ENCODE data around the gene TSPAN14.

GRCh38 chr10:80542053-80542452, 87.9 kb downstream of the TSPAN14 start:
- TF ChIP-seq CTCF (IDR thresholded peaks at IDR 0.05 in 2 of 3, conservative IDR thresholded peaks at IDR 0.05 in 1 of 3; ENCODE audit: control insufficient read depth in 2 of 3, extremely low read depth in 1 of 3, insufficient read depth in 1 of 3, low read depth in 3 of 3, low read length in 3 of 3) (no peak), TCF7 (IDR thresholded peaks at IDR 0.05; ENCODE audit: borderline replicate concordance) (no peak), POLR2A (IDR thresholded peaks at IDR 0.05; ENCODE audit: low read depth, low read length) (no peak), POLR2AphosphoS5 (IDR thresholded peaks at IDR 0.05; ENCODE audit: low read length) (no peak), TAF1 (IDR thresholded peaks at IDR 0.05; ENCODE audit: borderline replicate concordance, low read depth, low read length) (no peak)
